DOHH2 (cell line): ENCODE measurements around the gene CNPY2.

Experiments
- H3F3A ChIP-seq: fragments of 200-600 bp; sonication (generic), shearing (Covaris generic); 2 replicates; pipeline ENCODE4 v1.6.0; 2016; ENCODE audit warnings: antibody characterized with exemption, mild to moderate bottlenecking; ENCODE audit not compliant: control insufficient read depth, insufficient read depth
- H3K27ac ChIP-seq: fragments of 200-600 bp; sonication (generic); 2 replicates; pipeline ENCODE4 v1.5.1; 2014; ENCODE audit warnings: low read depth, mild to moderate bottlenecking, low read length, moderate library complexity
- H3K27me3 ChIP-seq: fragments of 200-600 bp; sonication (generic); 2 replicates; pipeline ENCODE4 v1.6.1; 2014; ENCODE audit warnings: mild to moderate bottlenecking, low read length, mixed read lengths; ENCODE audit not compliant: control insufficient read depth
- H3K36me3 ChIP-seq: fragments of 200-600 bp; sonication (generic); 2 replicates; pipeline ENCODE4 v1.6.1; 2014; ENCODE audit warnings: mild to moderate bottlenecking, low read length, moderate library complexity, mixed read lengths; ENCODE audit not compliant: control insufficient read depth
- H3K4me1 ChIP-seq: fragments of 200-600 bp; sonication (generic); 2 replicates; pipeline ENCODE4 v1.6.1; 2014; ENCODE audit warnings: mild to moderate bottlenecking, low read length, mixed read lengths; ENCODE audit not compliant: control insufficient read depth
- H3K4me2 ChIP-seq: fragments of 200-600 bp; sonication (generic); 2 replicates; pipeline ENCODE4 v1.6.0; 2014; ENCODE audit warnings: mild to moderate bottlenecking, low read length, moderate library complexity
- H3K4me3 ChIP-seq: fragments of 200-600 bp; sonication (generic); 2 replicates; pipeline ENCODE4 v1.5.1; 2014; ENCODE audit warnings: mild to moderate bottlenecking, low read length, mixed read lengths
- H3K79me2 ChIP-seq: fragments of 200-600 bp; sonication (generic); 2 replicates; pipeline ENCODE4 v1.6.1; 2014; ENCODE audit warnings: mild to moderate bottlenecking, low read length, mixed read lengths; ENCODE audit not compliant: control insufficient read depth
- H3K9me2 ChIP-seq: fragments of 200-600 bp; sonication (generic); replicated peaks from 2 replicates; pipeline ENCODE4 v1.6.1; 2014; ENCODE audit warnings: mild to moderate bottlenecking, low read length, mixed read lengths; ENCODE audit not compliant: control insufficient read depth
- H3K9me3 ChIP-seq: fragments of 200-600 bp; sonication (generic); 2 replicates; pipeline ENCODE4 v1.6.1; 2014; ENCODE audit warnings: antibody characterized with exemption, low read length, mixed read lengths; ENCODE audit not compliant: control insufficient read depth, insufficient read depth
- H4K20me1 ChIP-seq: fragments of 200-600 bp; sonication (generic); 2 replicates; pipeline ENCODE4 v1.6.0; 2014; ENCODE audit warnings: low read depth, mild to moderate bottlenecking, antibody characterized with exemption, low read length, moderate library complexity; ENCODE audit not compliant: control insufficient read depth, insufficient read depth
- CTCF ChIP-seq: fragments of 200-600 bp; sonication (generic); IDR thresholded peaks from one replicate; pipeline ENCODE4 v1.5.1; 2014; ENCODE audit warnings: antibody characterized with exemption, mild to moderate bottlenecking, low read depth, low read length; ENCODE audit not compliant: poor library complexity, severe bottlenecking
- EZH2phosphoT487 ChIP-seq: fragments of 200-600 bp; sonication (generic); IDR thresholded peaks from 2 replicates; pipeline ENCODE4 v1.6.1; 2017; ENCODE audit warnings: borderline replicate concordance, mild to moderate bottlenecking, antibody characterized with exemption, low read length, moderate library complexity, mixed read lengths

CNPY2 gene

GRCh38 chr12:56359851-56360767 is 44.3 kb upstream of the CNPY2 start, which contains the start of gene STAT2:
Gene STAT2, minus strand, starts transcription at chr12:56360107. Its CDS starts 3,536 bp downstream, at chr12:56356571.
- Histone ChIP-seq H3K4me3 (peak within 1 kb of the TSS; percentile 90), H3K79me2 (peaks cover 22% of the 10 kb centered on the region), H3K9me2 (no peaks in the 10 kb centered on the region), H3K27ac (peak within 1 kb of the TSS; percentile 20), H4K20me1 (no peaks in the 10 kb centered on the region), H3K4me1 (peaks cover 38% of the 10 kb centered on the region), H3K36me3 (peaks cover 21% of the 10 kb centered on the region), H3K27me3 (no peaks in the 10 kb centered on the region), H3K9me3 (no peaks in the 10 kb centered on the region), H3F3A (no peaks in the 10 kb centered on the region), H3K4me2 (peak within 1 kb of the TSS; percentile 94)
- TF ChIP-seq CTCF (no peak), EZH2phosphoT487 (no peak)

GRCh38 chr12:56358836-56359532 is 43.2 kb upstream of the CNPY2 start:
- H3K4me3 ChIP-seq = peak overlapping the region; percentile 90
- H4K20me1 ChIP-seq = no peaks in the 10 kb centered on the region
- peaks cover 22% of the 10 kb centered on the region for H3K79me2 ChIP-seq
- no peaks in the 10 kb centered on the region for H3K27me3 ChIP-seq
- peaks cover 32% of the 10 kb centered on the region for H3K36me3 ChIP-seq
- H3F3A ChIP-seq = no peaks in the 10 kb centered on the region
- H3K9me2 ChIP-seq = no peaks in the 10 kb centered on the region
- H3K4me1 ChIP-seq = peaks cover 38% of the 10 kb centered on the region
- H3K9me3 ChIP-seq = no peaks in the 10 kb centered on the region
- no peak for TF ChIP-seq CTCF
- no peak for TF ChIP-seq EZH2phosphoT487
- H3K4me2 ChIP-seq = peak overlapping the region; percentile 94
- peak overlapping the region; percentile 20; the same call in 1 of the 2 replicates for H3K27ac ChIP-seq

GRCh38 chr12:56351325-56351724 is 35.5 kb upstream of the CNPY2 start:
- Histone ChIP-seq H3K9me2 (no peaks in the 10 kb centered on the region), H3K79me2 (no peaks in the 10 kb centered on the region), H3K4me2 (no peak overlapping the region), H3K9me3 (no peaks in the 10 kb centered on the region), H3K27ac (no peak overlapping the region; the same call in 1 of the 2 replicates), H3K36me3 (peaks cover 79% of the 10 kb centered on the region), H3K4me1 (no peaks in the 10 kb centered on the region), H3F3A (no peaks in the 10 kb centered on the region), H4K20me1 (no peaks in the 10 kb centered on the region), H3K4me3 (no peak overlapping the region), H3K27me3 (no peaks in the 10 kb centered on the region)
- TF ChIP-seq EZH2phosphoT487 (no peak), CTCF (no peak)
